Panc1 (cell line): ENCODE measurements around the gene ATM.

Experiments used
- POLR2AphosphoS5 ChIP-seq: IDR thresholded peaks from 2 replicates; pipeline ENCODE4 v1.6.1; 2012; ENCODE audit warnings: mild to moderate bottlenecking, low read depth, low read length, moderate library complexity
- SIN3A ChIP-seq: IDR thresholded peaks from 2 replicates; pipeline ENCODE4 v1.6.1; 2012; ENCODE audit warnings: low read depth, mild to moderate bottlenecking, low read length, moderate library complexity, borderline replicate concordance; ENCODE audit not compliant: insufficient read depth
- TCF7L2 ChIP-seq: IDR thresholded peaks from 2 replicates; pipeline ENCODE4 v1.6.1; 2011; ENCODE audit warnings: mild to moderate bottlenecking, low read depth, low read length, inconsistent platforms
- TF ChIP-seq, protein P1 (sequence below): fragments of 450-650 bp; IDR thresholded peaks from 2 replicates; pipeline ENCODE4 v1.5.1; 2017; ENCODE audit warnings: mild to moderate bottlenecking
- TF ChIP-seq, protein P2 (sequence below), 2 experiments: IDR thresholded peaks; 2 replicates each; pipeline ENCODE4 v1.6.1; 2011 to 2012; ENCODE audit warnings: low read depth in 2 of 2, control low read depth in 1 of 2, low read length in 1 of 2, mild to moderate bottlenecking in 1 of 2, moderate library complexity in 1 of 2; ENCODE audit not compliant: insufficient read depth in 1 of 2

DNA sequence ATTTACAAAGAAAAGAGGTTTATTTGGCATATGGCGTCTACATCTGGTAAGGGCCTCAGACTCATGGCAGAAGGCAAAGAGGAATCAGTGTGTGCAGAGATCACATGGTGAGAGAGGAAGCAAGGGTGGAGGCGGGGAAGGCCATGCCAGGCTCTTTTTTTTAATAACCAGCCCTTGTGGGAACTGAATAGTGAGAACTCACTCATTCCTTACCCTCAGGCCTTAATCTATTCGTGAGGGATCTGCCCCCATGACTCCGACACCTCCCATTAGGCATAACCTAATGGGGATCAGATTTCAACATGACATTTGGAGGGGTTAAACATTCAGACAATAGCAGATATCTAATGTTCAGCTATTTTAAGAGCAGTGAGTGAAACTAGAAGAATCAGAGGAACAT lies 55.7 kb downstream of the ATM start:
- TF ChIP-seq, protein P1, sequence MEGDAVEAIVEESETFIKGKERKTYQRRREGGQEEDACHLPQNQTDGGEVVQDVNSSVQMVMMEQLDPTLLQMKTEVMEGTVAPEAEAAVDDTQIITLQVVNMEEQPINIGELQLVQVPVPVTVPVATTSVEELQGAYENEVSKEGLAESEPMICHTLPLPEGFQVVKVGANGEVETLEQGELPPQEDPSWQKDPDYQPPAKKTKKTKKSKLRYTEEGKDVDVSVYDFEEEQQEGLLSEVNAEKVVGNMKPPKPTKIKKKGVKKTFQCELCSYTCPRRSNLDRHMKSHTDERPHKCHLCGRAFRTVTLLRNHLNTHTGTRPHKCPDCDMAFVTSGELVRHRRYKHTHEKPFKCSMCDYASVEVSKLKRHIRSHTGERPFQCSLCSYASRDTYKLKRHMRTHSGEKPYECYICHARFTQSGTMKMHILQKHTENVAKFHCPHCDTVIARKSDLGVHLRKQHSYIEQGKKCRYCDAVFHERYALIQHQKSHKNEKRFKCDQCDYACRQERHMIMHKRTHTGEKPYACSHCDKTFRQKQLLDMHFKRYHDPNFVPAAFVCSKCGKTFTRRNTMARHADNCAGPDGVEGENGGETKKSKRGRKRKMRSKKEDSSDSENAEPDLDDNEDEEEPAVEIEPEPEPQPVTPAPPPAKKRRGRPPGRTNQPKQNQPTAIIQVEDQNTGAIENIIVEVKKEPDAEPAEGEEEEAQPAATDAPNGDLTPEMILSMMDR, result no peak
- TF ChIP-seq, protein P2, sequence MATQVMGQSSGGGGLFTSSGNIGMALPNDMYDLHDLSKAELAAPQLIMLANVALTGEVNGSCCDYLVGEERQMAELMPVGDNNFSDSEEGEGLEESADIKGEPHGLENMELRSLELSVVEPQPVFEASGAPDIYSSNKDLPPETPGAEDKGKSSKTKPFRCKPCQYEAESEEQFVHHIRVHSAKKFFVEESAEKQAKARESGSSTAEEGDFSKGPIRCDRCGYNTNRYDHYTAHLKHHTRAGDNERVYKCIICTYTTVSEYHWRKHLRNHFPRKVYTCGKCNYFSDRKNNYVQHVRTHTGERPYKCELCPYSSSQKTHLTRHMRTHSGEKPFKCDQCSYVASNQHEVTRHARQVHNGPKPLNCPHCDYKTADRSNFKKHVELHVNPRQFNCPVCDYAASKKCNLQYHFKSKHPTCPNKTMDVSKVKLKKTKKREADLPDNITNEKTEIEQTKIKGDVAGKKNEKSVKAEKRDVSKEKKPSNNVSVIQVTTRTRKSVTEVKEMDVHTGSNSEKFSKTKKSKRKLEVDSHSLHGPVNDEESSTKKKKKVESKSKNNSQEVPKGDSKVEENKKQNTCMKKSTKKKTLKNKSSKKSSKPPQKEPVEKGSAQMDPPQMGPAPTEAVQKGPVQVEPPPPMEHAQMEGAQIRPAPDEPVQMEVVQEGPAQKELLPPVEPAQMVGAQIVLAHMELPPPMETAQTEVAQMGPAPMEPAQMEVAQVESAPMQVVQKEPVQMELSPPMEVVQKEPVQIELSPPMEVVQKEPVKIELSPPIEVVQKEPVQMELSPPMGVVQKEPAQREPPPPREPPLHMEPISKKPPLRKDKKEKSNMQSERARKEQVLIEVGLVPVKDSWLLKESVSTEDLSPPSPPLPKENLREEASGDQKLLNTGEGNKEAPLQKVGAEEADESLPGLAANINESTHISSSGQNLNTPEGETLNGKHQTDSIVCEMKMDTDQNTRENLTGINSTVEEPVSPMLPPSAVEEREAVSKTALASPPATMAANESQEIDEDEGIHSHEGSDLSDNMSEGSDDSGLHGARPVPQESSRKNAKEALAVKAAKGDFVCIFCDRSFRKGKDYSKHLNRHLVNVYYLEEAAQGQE (IDR thresholded peaks at IDR 0.05; ENCODE audit: insufficient read depth in 1 of 2, low read depth in 2 of 2, low read length in 1 of 2), result no peak
- TF ChIP-seq TCF7L2 (no peak), SIN3A (no peak), POLR2AphosphoS5 (no peak)
